Astrocyte (in vitro differentiated cells and primary cell): ENCODE measurements around the gene SLC6A11.

Source experiments
- CTCF ChIP-seq: IDR thresholded peaks from 2 replicates; pipeline ENCODE4 v1.5.1; 2011; ENCODE audit warnings: low read depth, mild to moderate bottlenecking, inconsistent platforms, low read length, moderate library complexity; ENCODE audit not compliant: insufficient read depth
- EZH2 ChIP-seq: IDR thresholded peaks from 2 replicates; pipeline ENCODE4 v1.6.1; 2012; ENCODE audit warnings: mild to moderate bottlenecking, low read length, inconsistent platforms; ENCODE audit not compliant: insufficient read depth

- TF ChIP-seq EZH2 = no peak
- TF ChIP-seq CTCF = no peak
Observed at GRCh38 chr3:10889206-10889960, 73.4 kb downstream of the SLC6A11 start.
